Measurements from ENCODE around the gene UPK1A. TPM values are rescaled to one million over a fixed set of nuclear protein-coding genes. Genes with fewer than 3 reads are reported as not detected.
A peak's percentile ranks its signal among the peaks of the same experiment; 100 is the strongest.

Gene UPK1A
- polyA plus RNA-seq, 1 donor from 2014 or later, result not detected

DNA sequence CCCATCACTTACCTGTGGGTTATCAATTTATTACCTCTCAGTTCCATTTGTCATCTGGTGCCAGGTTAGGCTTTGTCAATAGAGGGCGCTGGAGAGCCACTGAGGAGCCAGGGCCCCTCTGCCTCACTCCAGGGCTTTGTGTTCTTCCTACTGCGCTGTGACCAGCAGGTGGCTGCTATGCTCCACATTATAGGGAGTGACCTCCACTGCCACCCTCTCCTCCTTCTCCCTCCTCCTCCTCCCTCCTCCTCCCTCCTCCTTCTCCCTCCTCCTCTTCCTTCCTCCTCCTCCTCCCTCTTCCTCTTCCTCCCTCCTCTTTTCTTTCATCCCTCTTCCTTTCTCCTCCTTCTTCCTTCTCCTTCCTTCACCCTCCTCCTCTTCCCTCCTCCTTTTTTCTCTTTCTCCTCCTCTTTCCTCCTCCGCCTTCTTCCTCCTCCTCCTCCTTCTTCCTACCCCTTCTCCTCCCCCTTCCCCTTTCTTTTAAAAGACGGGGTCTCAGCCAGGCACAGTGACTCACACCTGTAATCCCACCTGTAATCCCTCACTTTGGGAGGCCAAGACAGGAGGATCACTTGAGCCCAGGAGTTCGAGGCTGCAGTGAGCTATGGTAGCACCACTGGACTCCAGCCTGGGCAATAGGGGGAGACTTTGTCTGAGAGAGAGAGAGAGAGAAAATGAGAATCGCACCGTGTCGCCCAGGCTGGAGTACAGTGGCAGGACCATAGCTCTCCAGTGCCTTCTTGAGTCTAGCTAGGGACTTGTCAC, 27.7 kb downstream of the UPK1A start:
- H3K27me3 ChIP-seq (ENCODE audit: insufficient read depth, low read depth, low read length), result no peaks in the 10 kb centered on the region
- H2AFZ ChIP-seq (ENCODE audit: low read depth, low read length), result no peak overlapping the region
- no peaks in the 10 kb centered on the region for H3K79me2 ChIP-seq (replicated peaks; ENCODE audit: insufficient read depth, low read length)
- H3K9me2 ChIP-seq (ENCODE audit: insufficient read depth, low read length), result no peaks in the 10 kb centered on the region
- no peaks in the 10 kb centered on the region for H4K20me1 ChIP-seq (ENCODE audit: insufficient read depth)
- H3K4me2 ChIP-seq (ENCODE audit: low read length), result no peak overlapping the region
- no peak overlapping the region for H3K4me3 ChIP-seq (ENCODE audit: low read length)
- no peak for TF ChIP-seq MXI1 (conservative IDR thresholded peaks at IDR 0.05; ENCODE audit: poor library complexity, severe bottlenecking)
- no peak for TF ChIP-seq TAF1 (IDR thresholded peaks at IDR 0.05; ENCODE audit: low read depth)
- TF ChIP-seq EZH2 (IDR thresholded peaks at IDR 0.05; ENCODE audit: borderline replicate concordance, insufficient read depth, low read length, poor library complexity, severe bottlenecking), result no peak
- peak; percentile 72 for TF ChIP-seq SMC3 (conservative IDR thresholded peaks at IDR 0.05; ENCODE audit: poor library complexity)
- TF ChIP-seq CTCF (IDR thresholded peaks at IDR 0.05; ENCODE audit: poor library complexity, severe bottlenecking), result peak; percentile 82
- peak; percentile 74 for TF ChIP-seq RAD21 (conservative IDR thresholded peaks at IDR 0.05)
- TF ChIP-seq, protein P1, sequence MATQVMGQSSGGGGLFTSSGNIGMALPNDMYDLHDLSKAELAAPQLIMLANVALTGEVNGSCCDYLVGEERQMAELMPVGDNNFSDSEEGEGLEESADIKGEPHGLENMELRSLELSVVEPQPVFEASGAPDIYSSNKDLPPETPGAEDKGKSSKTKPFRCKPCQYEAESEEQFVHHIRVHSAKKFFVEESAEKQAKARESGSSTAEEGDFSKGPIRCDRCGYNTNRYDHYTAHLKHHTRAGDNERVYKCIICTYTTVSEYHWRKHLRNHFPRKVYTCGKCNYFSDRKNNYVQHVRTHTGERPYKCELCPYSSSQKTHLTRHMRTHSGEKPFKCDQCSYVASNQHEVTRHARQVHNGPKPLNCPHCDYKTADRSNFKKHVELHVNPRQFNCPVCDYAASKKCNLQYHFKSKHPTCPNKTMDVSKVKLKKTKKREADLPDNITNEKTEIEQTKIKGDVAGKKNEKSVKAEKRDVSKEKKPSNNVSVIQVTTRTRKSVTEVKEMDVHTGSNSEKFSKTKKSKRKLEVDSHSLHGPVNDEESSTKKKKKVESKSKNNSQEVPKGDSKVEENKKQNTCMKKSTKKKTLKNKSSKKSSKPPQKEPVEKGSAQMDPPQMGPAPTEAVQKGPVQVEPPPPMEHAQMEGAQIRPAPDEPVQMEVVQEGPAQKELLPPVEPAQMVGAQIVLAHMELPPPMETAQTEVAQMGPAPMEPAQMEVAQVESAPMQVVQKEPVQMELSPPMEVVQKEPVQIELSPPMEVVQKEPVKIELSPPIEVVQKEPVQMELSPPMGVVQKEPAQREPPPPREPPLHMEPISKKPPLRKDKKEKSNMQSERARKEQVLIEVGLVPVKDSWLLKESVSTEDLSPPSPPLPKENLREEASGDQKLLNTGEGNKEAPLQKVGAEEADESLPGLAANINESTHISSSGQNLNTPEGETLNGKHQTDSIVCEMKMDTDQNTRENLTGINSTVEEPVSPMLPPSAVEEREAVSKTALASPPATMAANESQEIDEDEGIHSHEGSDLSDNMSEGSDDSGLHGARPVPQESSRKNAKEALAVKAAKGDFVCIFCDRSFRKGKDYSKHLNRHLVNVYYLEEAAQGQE (IDR thresholded peaks at IDR 0.05; ENCODE audit: borderline replicate concordance), result no peak
- TF ChIP-seq POLR2AphosphoS5 (IDR thresholded peaks at IDR 0.05), result no peak
- TF ChIP-seq EP300 (conservative IDR thresholded peaks at IDR 0.05; ENCODE audit: poor library complexity, severe bottlenecking), result no peak
- no peaks in the 10 kb centered on the region for H3K9me3 ChIP-seq (ENCODE audit: low read length)
- no peak overlapping the region for H3K27ac ChIP-seq (ENCODE audit: low read length)
- no peaks in the 10 kb centered on the region for H3F3A ChIP-seq (ENCODE audit: insufficient read depth, low read length, poor library complexity, severe bottlenecking)
- H3K9ac ChIP-seq (ENCODE audit: low read length), result no peak overlapping the region
- H3K36me3 ChIP-seq (ENCODE audit: insufficient read depth, low read length), result no peaks in the 10 kb centered on the region

GRCh38 chr19:35695895-35696422, 29.6 kb downstream of the UPK1A start:
- Histone ChIP-seq H3K4me2 (ENCODE audit: low read length) (no peak overlapping the region), H3K4me3 (ENCODE audit: low read length) (no peak overlapping the region), H3K9ac (ENCODE audit: low read length) (no peak overlapping the region), H3K36me3 (ENCODE audit: insufficient read depth, low read length) (no peaks in the 10 kb centered on the region), H3K9me2 (ENCODE audit: insufficient read depth, low read length) (no peaks in the 10 kb centered on the region), H3K79me2 (replicated peaks; ENCODE audit: insufficient read depth, low read length) (no peaks in the 10 kb centered on the region), H4K20me1 (ENCODE audit: insufficient read depth) (no peaks in the 10 kb centered on the region), H3F3A (ENCODE audit: insufficient read depth, low read length, poor library complexity, severe bottlenecking) (no peaks in the 10 kb centered on the region), H3K9me3 (ENCODE audit: low read length) (no peaks in the 10 kb centered on the region), H3K27ac (ENCODE audit: low read length) (no peak overlapping the region), H2AFZ (ENCODE audit: low read depth, low read length) (no peak overlapping the region), H3K27me3 (ENCODE audit: insufficient read depth, low read depth, low read length) (no peaks in the 10 kb centered on the region)
- TF ChIP-seq MXI1 (conservative IDR thresholded peaks at IDR 0.05; ENCODE audit: poor library complexity, severe bottlenecking), result no peak
- TF ChIP-seq POLR2AphosphoS5 (IDR thresholded peaks at IDR 0.05), result no peak
- no peak for TF ChIP-seq EP300 (conservative IDR thresholded peaks at IDR 0.05; ENCODE audit: poor library complexity, severe bottlenecking)
- TF ChIP-seq CTCF (IDR thresholded peaks at IDR 0.05; ENCODE audit: poor library complexity, severe bottlenecking), result no peak
- no peak for TF ChIP-seq TAF1 (IDR thresholded peaks at IDR 0.05; ENCODE audit: low read depth)
- TF ChIP-seq, protein P1 (IDR thresholded peaks at IDR 0.05; ENCODE audit: borderline replicate concordance), result no peak
- TF ChIP-seq SMC3 (conservative IDR thresholded peaks at IDR 0.05; ENCODE audit: poor library complexity), result no peak
- TF ChIP-seq EZH2 (IDR thresholded peaks at IDR 0.05; ENCODE audit: borderline replicate concordance, insufficient read depth, low read length, poor library complexity, severe bottlenecking), result no peak
- TF ChIP-seq RAD21 (conservative IDR thresholded peaks at IDR 0.05), result no peak

Measured in neural cell (in vitro differentiated cells).